Stimulated activated CD4-positive, alpha-beta T cell treated with anti-CD3 and anti-CD28 coated beads, Interleukin-12 subunit alpha, Interleukin-12 subunit beta, amount 100 ng/mL, for 48 hours (primary cell): ENCODE measurements around the gene ANKRD63.

Source experiments
- DNase-seq, 3 donors: peaks; one replicate each; pipeline ENCODE4 v3.0.0-alpha.2; 2020; ENCODE audit warnings: low read depth in 2 of 3, low spot score in 1 of 3

The ANKRD63 gene

DNA sequence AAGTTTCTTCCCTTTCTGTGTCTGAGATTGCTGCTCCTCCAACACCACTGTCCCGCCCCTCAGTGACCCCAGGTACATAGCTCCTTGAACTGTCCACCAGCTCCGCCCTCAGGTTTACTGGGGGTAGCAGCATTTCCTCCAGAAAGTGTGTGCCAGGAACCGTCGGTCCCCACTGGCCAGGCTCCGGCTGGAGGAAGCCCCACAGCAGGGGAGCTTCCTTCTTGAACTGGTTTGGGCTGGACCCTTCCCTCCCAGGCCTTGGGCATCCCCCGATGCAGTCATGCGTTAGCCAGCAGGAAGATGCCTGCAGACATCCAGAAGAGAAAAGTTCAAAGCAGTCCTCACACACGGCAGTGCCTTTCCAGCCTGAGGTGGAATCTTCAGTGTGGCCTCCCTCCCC is 24.3 kb downstream of the ANKRD63 start:
- no peak for DNase-seq

DNA sequence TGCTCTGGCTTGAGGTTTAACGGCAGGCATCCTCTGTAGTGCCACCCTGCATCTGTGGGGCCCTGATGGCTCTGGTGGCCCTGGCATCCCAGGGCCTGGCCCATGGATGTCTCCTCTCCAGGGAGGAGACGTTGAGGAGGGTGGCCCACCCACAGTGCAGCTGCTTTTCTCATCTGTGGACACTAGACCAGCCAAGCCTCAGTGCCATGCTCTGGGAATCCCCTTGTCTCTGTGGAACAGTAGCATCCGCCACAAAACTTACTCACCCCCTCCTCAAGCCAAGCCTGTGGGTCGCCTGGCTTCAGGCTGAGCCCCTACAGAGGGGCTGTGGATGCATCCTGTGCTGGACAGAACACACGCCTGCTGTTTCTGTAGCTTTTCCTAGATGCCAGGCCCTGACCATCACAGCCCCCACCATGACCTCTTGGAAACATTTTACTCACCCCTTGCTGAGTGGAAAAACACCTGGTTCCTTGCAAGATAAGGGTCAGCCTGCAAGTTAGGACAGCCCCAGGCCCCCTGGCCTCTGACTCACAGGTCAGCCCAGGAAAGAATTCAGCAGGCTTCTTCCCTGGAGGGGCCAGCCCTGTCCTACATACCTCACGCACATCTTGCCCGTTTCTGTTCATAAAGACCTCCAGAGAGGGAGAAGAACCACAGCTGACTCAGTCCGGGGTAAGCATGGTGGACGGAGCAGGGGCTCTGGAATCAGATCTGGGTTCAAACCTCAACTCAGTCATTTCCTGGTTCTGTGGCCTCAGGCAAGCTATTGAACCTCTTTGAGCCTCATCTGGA is 25.0 kb downstream of the ANKRD63 start:
- DNase-seq = no peak

DNA sequence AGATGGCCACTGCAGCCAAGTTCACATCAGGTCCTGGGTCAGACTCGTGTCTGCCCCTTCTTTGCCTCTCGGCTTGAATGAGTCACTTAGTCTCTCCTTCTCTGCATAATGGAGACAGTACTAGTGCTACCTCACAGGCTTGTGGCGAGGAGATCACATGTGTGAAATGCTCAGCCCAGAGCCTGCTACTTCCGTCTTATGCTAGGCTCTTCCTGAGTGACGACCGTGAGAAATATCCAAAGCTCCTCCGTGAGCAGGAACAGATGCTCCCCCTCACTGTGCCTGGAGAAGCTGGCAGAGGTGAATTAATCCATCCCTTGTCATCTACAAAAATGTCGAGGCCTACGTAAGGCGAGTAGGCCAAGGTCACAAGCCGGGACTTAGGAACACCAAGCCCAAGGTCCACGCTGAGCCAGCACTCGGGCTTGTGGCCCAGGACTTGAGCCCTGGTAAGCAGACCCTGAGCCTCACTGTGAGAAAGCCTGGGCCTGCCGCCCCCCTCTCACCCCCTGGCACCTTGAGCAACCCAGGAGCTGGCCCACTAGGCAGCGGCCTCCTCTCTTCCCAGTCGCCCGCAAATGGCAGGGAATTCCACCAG is 26.1 kb downstream of the ANKRD63 start:
- no peak for DNase-seq

DNA sequence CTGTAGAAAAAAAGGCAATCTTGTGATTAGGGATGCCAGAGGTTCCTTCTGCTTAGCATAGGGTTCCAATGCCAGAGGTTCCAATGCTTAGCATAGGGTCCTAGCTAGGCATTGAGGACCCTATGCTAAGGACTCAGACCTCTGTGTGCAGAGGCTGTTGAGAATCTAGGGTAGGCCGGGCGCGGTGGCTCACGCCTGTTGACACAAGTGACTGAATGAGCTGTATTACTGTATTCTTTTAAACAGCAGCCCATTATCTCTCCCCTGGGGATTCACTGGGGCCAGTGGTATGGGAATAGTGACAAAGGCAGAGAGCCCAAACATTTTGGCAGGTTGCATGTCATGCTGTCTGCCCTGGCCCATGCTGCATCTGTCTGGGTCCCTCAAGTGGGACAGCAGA is 27.8 kb downstream of the ANKRD63 start:
- DNase-seq = no peak

DNA sequence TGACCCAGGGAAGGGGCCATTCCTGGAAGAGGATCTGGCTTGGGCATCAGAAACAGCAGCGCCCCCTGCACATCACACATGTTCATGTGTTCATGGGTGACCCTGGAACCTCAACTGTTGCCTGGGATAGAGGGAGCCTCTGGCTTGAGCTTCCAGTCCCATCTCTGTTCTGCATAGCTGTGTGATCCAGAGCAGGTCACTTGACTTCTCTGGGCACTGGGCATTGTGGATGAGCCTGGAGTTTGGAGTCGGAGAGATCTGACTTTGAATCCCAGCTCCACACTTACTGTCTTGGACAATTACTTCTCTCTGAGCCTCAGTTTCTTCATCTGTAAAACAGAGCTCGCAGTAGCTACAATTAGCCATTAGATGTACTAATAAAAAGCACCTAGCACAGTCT is 28.4 kb downstream of the ANKRD63 start:
- DNase-seq = no peak

DNA sequence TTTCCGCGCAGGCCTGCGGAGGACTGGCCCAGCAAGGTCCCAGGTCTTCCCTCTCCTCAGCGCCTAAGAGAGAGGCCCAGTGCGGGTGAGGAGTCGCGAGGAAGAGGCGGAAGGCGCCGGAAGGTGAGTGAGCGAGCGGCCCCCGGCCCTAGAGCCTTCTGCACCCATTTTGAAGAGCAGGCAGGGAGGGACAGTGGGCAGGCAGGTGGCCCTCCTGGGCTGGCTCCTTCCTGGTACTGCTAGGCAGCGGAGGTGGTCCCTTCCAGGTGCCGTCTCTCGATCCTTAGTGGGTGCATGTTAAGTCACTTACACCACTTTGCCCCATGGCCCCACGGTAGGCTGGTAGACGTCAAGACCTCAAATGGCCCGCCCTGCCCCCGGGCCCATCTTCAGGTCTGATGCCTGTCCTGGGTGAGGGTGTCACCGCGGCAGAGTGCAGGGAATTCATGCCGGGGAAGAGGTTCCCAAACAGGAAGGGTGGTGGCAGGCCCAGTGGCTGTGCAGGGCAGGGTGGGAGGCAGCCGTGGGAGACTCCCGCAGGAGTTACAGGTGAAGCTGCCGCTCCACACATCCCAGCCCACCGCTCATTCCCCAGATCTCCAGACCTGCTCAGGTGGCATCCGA is 29.6 kb downstream of the ANKRD63 start:
- DNase-seq = no peak

DNA sequence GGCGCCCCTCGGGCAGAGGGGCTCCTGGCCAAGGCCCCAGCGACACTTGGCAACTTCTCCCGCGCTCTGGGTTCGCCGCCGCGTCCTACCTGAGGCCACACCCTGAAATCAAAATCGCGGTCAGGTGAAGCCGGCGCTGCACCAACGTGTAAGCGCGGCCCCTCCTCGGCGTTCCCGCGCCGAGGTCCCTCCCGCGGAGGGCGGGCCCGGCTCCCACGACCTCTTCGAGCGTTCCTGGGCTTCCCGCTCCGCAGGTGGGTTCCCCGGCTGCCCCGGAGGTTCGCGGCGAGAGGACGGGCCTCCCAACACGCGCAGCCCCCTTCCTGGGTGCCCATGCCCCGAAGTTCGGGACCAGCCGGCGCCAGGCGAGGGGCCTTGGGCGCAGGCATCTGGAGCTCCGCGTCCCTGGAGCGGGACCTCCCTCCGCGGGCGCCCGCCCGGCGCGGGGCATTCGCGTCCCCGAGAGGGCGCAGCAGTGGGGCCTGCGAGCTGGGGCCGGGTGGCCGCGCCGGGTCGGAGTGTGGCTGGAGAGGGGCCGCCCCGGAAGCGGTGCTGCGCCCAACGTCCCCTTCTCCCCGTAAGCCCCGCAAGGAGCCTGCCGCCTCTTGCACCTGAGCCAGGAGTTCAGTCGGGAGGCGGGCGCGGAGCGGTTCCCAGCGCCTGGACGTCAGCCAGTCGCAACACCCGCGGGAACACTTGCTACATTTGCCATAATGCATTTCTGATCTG is 30.3 kb downstream of the ANKRD63 start:
- no peak for DNase-seq

DNA sequence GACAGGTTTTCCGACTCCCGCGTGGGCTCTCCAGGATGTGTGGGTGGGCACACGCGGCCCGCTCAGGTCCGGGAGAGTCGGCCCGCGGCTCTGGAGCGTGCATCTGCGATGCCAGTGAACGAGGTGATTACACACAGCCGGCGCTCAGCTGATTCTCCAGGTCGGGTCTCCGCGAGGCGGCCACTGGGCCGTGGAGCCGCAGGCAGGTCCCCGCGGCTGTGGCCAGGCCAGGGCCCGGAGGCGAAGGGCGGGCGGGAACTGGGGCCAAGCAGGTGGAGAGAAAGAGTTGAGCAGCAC is 30.8 kb downstream of the ANKRD63 start:
- no peak for DNase-seq

DNA sequence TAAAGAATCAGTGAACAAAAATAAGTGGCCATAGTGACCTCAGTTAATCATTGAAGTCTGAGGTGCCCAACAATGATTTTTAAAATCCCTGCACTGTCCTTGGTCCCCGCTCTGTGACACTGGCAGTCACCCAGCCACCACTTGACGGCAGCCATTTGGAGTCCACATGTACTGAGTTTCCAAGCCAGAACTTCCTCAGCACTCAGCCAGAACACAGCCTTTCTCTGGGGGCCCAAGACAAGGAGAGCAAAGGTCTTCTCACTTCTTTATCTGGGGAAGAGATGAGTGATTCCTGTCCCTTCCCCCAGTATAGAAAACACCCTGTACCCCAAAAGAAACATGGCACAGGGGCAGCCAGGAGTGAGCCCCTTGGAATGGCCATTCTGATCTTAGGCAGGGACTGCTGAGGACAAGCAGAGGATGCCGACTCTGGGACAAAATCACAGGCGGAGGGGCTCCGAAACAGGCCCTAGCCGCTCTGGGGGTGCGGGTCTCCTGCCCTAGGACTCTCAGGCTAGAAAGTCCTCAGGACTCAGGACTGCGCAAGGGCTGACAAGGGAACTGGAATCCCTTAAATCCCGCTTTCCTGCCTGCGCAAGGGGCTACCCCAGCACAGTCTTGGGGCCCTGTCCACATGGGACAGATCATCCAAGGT is 31.3 kb downstream of the ANKRD63 start:
- no peak for DNase-seq

DNA sequence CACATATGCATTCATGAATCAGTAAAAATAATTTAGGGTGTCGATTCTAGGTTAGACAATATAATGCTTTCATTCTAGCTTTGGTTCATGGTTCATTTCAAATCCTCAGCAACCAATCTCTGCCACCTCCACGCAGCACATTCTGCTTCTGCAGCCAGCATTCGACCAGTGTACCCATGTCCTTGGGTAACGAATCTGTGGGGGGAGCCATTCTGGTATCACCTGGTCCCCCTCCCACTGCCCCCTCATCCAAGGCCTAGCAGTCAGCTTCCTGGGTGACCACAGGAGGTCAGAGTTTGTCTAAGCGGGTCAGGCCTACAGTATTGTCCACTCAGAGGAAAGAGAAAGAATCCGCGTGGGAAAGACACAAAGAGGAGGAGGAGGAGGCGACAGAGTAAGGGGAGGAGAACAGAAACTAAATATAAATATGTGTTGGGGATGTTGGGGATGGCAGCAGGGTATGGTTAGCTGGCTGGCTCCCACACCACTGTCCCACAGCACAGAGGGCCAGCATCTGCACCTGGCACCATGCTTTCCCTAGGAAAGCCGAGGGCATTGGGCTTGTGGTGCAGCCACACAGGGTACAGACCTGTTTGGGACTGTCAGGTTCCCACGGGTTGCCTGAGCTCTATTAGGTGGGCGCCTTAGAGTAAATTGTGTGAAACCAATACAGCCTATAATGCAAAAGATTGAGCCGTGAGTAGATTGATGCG is 31.9 kb downstream of the ANKRD63 start:
- no peak for DNase-seq

DNA sequence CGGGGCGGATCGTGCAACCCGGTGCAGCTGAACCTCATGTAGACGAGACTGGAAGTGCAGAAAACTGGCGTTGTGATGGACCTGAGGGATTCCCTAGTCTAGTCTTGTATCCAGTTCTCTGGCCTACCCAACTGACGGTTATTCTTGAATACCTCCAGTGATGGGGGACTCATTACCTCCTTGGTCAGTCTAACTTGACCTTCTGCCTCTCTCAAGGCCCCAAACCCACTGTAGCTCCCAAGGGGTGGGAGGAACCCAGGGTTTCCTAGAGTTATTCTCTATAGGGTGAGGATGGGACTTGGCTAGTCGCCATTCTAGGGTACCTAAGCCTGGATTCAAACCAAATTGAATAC is 32.6 kb downstream of the ANKRD63 start:
- DNase-seq = no peak

DNA sequence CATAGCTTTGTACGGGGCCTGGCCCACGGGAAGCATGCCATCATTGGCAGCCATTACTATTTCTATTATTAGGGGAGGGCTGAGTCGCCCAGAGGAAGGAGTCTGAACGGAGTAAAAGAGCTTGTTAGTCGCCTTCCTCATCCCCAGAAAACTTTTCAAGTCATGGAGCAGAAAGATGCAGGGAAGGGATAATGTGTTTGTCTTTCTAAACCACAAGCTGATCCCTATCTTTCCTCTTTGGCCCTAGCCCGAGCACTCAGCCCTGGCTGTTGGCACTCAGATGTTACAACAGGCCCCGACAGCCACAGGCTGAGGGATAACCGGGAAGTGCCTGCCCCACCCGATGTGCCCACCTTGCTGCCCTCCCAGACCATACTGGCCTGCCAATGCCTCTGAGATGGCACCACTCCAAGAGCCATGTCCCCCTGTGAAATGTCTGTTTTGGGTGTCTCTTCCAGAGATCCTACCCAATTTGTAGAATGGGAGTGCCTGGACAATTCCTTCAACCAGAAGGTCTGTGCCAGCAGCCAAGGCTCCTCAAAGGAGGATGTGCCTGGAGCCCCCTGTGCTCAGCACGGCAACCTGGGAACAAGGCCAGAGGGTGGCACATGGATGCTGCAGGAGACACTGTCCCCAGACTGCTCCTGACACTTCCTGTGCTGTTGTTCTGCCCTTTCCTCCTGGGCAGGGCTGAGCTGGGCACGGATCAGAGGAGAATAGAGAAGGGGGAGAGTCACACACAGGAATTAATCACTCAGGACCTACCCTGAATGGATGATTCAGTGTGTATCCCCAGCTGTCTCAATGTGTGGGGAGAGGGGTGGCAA is 33.2 kb downstream of the ANKRD63 start:
- DNase-seq = no peak

DNA sequence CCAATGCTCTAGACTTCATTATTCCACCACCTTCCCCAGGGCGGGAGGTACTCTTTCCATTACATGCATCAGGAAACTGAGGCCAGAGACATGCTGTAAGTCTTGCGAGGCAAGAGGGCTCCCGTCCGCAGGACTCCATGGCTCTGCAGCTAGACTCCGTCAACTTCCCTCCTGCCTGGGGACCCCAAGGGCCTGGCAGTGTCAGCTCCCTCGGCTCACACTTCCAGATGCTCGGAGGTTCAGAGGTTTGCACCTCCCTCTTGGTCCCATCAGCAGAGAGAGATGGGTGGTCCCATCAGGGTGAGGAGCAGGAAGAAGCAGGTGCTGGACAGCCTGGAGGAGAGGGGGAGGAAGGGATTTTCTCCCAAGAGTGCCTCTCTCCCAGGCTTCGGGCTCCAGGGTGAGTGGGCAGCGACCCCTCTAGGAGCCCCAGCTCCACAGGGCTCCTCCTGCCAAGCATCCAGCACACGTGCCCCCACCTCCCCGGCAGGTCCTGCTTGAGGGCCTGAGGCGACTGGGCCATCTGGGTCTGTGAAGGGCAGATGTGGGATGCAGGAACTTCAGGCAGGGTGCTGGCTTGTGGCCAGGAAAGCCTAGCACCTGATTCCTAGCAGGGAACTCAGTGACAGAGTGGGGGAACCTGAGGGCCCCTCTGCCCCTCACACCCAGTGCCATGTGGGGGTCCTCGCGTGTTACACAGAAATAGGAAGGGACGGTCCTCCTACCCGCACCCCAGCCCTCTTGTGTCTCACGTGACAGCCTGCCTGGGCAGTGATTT is 34.7 kb downstream of the ANKRD63 start:
- DNase-seq = no peak

DNA sequence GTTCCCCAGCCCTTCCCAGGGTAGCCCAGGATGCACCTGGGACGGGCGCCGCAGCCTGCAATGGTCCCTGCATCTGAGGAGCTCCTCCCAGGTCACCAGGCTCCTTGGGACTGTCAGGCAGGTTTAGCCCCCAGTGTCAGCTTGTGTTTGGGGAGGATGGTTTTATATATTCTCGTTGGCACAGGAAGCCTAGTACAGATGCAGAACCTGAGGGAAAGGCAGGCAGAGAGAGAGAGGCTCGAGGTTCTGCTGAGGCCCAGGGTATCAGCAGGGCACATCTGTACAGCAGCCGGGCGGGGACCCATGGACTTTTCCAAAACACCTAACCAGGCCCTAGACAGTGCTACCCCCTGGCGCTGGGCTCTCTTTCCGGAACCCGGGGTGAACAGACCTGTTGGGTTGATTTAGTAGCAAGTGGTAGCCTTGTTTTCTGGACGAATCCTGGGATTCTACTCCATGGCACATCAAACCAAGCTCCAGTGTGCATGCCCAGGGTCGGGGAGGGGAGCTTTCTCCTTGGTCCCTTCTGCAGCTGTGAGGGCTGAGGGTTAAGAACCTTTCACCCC is 35.4 kb downstream of the ANKRD63 start:
- DNase-seq = no peak

DNA sequence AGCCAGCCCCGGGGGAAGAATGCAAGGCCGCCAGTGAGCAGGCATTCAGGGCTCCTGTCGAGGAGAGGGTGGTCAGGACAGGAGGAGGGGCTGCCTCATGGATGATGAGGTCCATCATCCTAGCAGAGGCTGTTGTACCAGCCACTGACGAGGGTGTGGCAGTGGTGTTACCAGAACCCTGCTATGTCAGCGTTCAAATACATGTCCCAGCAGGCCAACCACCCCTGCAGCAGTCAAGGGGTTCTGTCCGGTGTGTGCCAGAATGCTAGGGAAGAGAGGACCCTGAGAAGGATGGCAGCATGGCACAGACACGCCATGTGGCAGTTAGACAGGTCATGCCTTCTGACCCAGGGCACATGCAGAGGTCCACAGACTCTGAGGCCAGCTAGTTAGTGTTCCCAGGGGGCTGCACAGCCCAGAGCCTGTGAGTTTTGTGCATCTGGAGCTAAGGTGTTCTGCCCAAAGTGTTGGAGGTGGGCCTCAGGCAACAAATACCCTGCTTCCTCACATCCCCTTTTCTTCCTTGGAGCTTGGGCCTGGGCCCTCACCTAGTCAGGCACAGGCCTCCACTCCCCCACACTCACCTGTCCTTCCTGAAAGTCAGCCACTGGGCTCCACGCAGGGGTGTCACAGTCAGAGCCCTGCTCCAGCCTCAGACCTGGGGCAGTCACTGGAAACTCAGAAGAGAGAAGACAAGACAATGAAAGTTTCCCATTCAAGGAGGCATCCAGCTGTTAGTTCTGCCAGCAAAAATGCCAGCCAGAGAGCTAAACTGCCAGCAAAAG is 36.2 kb downstream of the ANKRD63 start:
- no peak for DNase-seq

DNA sequence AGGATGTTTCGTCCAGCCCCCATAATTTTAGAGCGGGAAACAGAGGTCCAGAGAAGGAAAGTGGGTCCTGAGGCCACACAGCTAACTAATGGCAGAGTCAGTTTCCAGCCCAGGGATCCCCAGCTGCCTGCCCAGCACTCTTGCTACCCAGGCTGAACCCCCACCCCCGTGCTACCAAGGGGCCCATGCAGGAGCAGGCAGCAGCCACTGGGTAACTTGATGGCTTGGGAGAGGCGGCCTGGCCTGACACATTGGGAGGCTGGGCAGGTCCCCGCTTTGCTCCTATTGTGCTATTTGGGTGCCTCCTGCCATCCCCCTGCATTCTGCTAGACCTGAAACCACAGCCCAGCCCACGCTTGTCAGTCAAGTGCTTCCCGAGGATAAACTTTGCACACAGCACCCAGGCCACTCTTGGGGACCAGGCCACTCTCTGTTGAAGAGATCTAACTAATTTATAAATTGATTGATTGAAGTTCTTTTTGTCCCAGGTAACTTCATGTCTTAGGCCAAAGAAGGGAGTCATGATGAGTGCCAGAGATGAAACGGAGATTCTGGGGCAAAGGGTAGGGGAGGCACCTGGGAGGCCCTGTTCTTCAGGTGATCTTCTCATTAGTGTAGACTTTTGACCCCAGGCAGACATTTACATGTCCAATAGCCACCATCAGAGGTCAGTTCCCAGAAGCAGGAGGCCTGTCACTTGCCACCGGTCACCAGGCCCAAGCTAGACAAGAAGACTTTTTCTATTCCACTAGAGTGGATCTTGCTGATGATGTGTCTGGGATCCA is 37.0 kb downstream of the ANKRD63 start:
- no peak for DNase-seq

DNA sequence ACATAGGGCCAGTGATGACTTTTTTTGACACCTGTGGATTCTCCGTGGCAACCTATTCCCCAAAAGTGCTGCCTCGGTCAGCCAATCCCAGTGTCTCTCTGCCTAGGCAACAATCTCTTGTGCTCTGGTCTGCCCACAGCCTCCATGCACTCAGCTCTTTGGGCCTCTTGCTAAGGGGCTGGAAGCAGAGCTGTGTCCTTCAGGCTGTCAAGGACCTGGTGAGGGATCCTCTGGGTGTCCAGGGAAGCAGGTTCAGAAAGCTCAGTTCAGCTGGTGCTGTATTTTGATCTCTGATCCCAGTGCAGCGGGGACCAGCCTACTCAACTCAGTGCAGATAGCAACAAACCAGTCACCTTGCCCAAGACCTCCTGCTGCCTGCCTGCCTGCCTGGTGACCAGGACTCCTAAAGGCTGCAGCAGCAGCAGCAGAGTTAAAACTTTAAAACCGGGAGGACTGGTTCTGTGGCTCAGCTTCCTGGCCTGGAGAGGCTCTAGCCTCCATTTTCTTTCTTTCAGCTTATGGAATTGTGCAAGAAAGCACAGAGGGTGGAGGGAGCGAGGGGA is 37.8 kb downstream of the ANKRD63 start:
- DNase-seq = no peak
